GM19043 (cell line): Measurements from ENCODE around the gene NR6A1.
A peak's percentile ranks its signal among the peaks of the same experiment; 100 is the strongest.

Experiments
- ATAC-seq: cut with Tn5 transposase; IDR thresholded peaks from one replicate; pipeline ENCODE4 v1.9.1; 2021; ENCODE audit warnings: low read depth; ENCODE audit not compliant: unreplicated experiment

Gene NR6A1

DNA sequence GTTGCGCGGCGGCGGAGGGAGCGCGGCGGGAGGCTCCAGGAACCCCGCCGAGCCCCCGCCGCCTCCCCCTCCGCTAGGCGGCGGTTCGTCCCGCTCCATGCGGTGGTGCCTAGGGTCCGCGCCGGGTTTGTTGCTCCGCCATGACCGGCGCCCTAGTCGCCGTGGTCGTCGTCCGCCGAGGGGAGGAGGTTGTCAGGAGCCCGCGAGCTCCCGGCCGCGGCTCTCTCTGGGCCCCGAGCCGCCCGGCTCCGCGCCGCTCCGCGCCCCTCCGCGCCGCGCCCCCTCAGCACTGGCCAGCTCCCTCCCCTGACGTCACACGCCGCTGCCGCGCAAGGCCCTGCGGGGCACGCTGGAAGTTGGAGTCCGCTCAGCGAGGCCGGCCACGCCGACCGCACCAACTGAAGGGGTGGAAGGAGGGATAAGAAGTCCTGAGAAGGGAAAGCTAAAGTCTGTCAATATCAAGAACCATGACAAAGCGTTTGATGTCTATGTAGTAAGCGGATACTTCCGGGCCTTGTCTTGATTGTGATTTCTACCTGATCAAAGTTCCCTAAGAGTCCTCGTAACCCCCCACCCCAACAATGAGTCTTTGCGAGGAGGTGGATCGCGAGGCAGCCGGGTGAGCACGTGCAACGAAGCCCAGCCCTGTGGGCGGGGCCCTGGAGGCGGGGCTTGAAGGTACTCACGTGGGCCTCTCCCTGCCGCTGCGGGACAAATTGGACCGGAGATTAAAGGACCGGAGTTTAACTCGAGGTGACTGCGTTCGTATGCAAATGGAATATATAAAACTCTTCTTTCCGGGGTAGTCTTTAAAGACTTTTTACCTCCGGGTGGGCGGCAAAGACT, at the start of gene NR6A1:
NR6A1 (minus strand) TSS at position 291 of the 846 bp plus-strand sequence.
- peak; percentile 79 for ATAC-seq

GRCh38 chr9:124818431-124819281, 47.5 kb upstream of the NR6A1 start:
- ATAC-seq = no peak

DNA sequence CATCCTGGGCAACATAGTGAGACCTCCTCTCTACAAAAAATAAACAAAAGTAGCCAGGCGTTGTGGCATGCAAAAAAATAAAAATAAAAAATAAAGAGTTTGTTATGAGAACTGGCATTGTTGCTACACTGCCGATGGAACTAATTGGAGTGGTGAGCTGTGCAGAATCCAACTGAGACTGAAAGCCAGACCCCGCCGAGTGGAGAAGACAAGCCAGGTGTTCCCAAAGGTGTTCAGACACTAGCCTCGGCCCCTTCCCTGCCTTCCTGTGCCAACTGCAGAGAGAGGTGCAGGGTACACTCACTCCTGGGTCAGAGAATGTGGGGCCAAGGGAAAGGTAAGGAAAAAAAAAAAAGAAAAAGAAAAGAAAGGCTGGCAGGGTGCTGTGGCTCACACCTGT, 44.5 kb upstream of the NR6A1 start:
- ATAC-seq = no peak

GRCh38 chr9:124814164-124814535, 43.0 kb upstream of the NR6A1 start:
- no peak for ATAC-seq

- no peak for ATAC-seq
These were observed 42.5 kb upstream of the NR6A1 start for GRCh38 chr9:124813501-124814163.

DNA sequence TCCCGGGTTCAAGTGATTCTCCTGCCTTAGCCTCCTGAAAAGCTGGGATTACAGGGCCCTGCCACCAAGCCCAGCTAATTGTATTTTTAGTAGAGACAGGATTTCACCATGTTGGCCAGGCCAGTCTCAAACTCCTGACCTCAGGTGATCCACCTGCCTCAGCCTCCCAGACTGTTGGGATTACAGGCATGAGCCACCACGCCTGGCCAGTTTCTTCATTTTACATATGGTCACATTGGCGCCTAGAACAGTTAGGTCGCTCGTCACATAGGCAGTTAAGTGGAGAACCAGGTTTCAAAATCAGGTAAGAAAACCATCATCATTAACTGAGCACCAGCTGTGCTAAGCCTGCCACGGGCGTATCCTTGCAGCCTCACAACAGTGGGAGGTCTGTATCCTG, 41.9 kb upstream of the NR6A1 start:
- no peak for ATAC-seq

GRCh38 chr9:124812441-124812876, 41.3 kb upstream of the NR6A1 start:
- ATAC-seq = no peak

- no peak for ATAC-seq
These were observed 39.7 kb upstream of the NR6A1 start for GRCh38 chr9:124810663-124811355.

- no peak for ATAC-seq
These were observed 38.8 kb upstream of the NR6A1 start for GRCh38 chr9:124809741-124810500.

DNA sequence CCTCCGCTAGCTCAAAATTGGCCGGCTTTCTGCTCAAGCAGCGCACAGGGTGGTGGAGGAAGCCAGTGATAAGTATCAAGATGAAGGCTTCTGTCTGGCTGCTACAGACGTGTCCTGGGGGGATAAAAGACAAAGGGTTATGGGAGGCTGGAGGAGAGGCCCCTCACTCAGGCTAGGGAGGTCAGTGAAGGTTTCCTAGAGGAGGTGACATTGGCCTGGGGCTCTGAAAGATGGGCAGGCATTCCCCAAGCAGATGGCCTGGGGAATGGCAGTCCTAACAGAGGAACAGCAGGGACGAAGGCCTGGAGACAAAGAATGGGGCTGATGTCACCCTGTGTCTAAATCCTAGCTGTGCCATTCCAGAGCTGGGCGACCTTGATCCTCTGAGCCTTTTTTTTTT, 38.1 kb upstream of the NR6A1 start:
- ATAC-seq = no peak

DNA sequence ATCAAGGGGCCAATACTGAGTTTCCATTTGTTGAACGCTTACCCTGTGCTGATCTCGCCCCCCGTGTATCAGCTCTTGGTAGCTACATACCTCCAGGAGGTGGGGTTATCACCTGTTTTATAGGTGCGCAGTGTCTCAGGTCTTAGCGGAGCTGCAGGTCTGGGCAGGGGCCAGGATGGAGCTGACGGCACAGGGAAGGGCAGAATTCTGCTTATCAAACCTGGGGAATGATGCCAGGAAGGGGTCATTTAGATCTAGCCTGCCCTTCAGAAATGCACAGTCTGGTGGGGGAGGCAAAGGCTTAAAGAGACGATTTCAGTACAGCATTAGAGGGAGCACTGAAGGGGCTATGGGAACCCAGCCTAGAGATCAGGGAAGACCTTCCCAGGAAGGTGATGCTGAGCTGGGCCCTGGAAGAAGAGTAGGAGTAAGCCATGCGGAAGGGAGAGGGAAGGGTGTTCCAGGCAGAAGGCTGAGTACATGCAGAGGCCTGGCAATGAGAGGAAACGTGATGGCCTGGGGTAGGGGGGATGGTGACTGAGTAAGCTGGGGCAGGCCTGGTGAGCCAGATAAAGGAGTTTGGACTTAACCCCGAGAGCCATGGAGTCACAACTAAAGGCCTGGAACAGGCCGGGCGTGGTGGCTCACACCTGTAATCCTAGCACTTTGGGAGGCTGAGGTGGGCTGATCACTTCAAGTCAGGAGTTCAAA, 37.3 kb upstream of the NR6A1 start:
- no peak for ATAC-seq

DNA sequence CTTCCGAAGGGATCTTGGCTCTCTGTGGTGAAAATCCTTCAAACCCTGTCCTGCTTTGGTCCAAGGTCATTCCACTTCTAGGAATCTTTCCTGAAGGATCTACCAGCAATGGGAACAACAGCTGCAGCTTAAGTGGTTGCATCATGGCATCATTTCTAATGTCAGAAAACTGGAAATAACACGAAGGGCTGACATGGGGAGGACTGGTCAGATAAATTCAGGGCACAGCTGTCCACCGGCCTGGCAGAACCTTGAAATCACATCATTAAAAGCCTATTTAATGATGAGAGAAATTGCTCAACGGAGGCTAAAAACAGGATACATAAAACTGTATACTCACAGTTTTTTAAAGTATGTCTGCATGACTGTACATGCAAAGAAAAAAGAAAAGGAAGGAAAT, 34.1 kb upstream of the NR6A1 start:
- ATAC-seq = no peak

- ATAC-seq = no peak
These were observed 32.8 kb upstream of the NR6A1 start for GRCh38 chr9:124803911-124804310.

- ATAC-seq = no peak
These were observed 31.3 kb upstream of the NR6A1 start for GRCh38 chr9:124802426-124802825.

- no peak for ATAC-seq
These were observed 30.2 kb upstream of the NR6A1 start for GRCh38 chr9:124801356-124801755.

GRCh38 chr9:124800306-124801259, 29.5 kb upstream of the NR6A1 start:
- no peak for ATAC-seq

DNA sequence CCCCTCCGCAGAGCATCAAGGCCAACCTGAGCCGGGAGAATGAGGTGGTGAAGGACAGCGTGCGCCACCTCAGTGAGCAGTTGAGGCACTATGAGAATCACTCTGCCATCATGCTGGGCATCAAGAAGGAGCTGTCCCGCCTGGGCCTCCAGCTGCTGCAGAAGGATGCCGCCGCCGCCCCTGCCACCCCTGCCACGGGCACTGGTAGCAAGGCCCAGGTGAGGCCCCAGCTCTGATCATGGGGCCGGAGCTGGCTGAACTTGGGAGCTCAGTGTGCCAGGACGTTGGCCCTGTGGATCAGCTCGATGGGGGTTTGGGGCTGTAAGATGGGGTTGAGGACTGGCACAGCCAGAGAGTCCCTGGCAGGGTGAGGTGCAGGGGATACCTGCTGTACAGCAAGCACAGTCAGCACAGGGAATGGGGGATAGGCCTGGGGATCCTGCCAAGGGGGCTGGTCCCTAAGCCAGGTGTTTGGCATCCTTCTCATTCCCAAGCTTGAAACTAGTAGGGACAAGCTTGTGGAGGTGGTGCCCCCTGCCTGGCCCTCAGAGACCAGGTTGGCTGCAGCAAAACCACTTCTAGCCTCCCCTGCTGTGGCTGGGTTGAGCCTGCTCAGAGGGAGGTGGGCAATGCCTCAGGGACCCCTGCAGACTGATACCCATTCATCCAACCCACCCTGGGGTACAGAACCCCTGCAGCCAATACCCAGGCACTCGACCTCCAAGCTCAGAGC, 28.3 kb upstream of the NR6A1 start:
- ATAC-seq = no peak
